ENCODE measurements around the gene EIF4G3. TPM values are rescaled to one million over a fixed set of nuclear protein-coding genes. Genes with fewer than 3 reads are reported as not detected.

EIF4G3 gene
- total and polyA plus RNA-seq, 10 of the 15 experiments (the other 5 are each of a cell fraction or from before 2014, with no cell fraction given) = 7.4 to 45.1 (median 29.1) TPM

- ChIA-PET SMC1A (ENCODE audit: uncharacterized antibody, unreplicated experiment) (interaction anchor here (0.6 to 1.5 kb wide), 7 partner anchors 9 to 158 kb away, joined by 3 to 4 read pairs (median 3); no protein-coding TSS in a partner anchor), RAD21 (ENCODE audit: unreplicated experiment) (interaction anchor here (0.5 kb wide), 1 partner anchor 154 kb away, joined by 3 read pairs; no protein-coding TSS in a partner anchor), POLR2A (interaction anchor here (0.6 kb wide), 2 partner anchors 8 to 14 kb away, joined by 3 to 4 read pairs; no protein-coding TSS in a partner anchor), CTCF (interaction anchor here (1.0 to 1.6 kb wide), 2 partner anchors 8 to 9 kb away, joined by 3 to 5 read pairs; no protein-coding TSS in a partner anchor)
- Histone ChIP-seq H3K79me2 (ENCODE audit: control insufficient read depth, insufficient read depth, low read length) (no peaks in the 10 kb centered on the region; the same call in 1 of the 2 replicates), H3K36me3 (ENCODE audit: control insufficient read depth in 2 of 2, insufficient read depth in 2 of 2, low read length in 1 of 2) (peaks cover 1 to 6% of the 10 kb centered on the region in 2 experiments; a peak in 3 of 4 replicates), H3K4me2 (ENCODE audit: control insufficient read depth, insufficient read depth) (no peak overlapping the region), H3K4me3 (no peak overlapping the region), H3K27me3 (replicated peaks in 1 of 2; ENCODE audit: control insufficient read depth in 2 of 2, insufficient read depth in 2 of 2, low read length in 1 of 2) (no peaks in the 10 kb centered on the region), H3K9me3 (replicated peaks; ENCODE audit: control insufficient read depth, insufficient read depth, low read length) (peaks cover 7% of the 10 kb centered on the region; the same call in 2 of the 3 replicates), H3K4me1 (ENCODE audit: control insufficient read depth, insufficient read depth, low read length) (no peaks in the 10 kb centered on the region), H3K27ac (ENCODE audit: control insufficient read depth, insufficient read depth) (no peak overlapping the region), H3K9ac (ENCODE audit: control insufficient read depth, insufficient read depth, low read length) (no peak overlapping the region), H4K20me1 (ENCODE audit: control insufficient read depth, insufficient read depth) (no peaks in the 10 kb centered on the region), H2AFZ (ENCODE audit: control insufficient read depth, low read depth, low read length) (no peak overlapping the region)
- no peak for FAIRE-seq
- ATAC-seq = no peak
- WGBS (ENCODE audit: insufficient coverage, insufficient replicate concordance, low lambda C conversion rate, missing lambda C conversion rate) = 98% methylated on average over 3 of the region's 3 CpGs
- intact Hi-C loops (cut with micrococcal nuclease; ENCODE audit: unreplicated experiment) = no loop called here
- in situ Hi-C loops (cut with MboI) = no loop called here
- TF ChIP-seq EGR1 (IDR thresholded peaks at IDR 0.05; ENCODE audit: borderline replicate concordance in 1 of 2, low read depth in 2 of 2, low read length in 2 of 2) = no peak
- TF ChIP-seq LARP7 (IDR thresholded peaks at IDR 0.05) = no peak
- TF ChIP-seq ZNF592 (IDR thresholded peaks at IDR 0.05) = no peak
- no peak for TF ChIP-seq NFXL1 (IDR thresholded peaks at IDR 0.05; ENCODE audit: borderline replicate concordance)
- no peak for TF ChIP-seq BMI1 (IDR thresholded peaks at IDR 0.05; ENCODE audit: borderline replicate concordance)
- TF ChIP-seq IRF5 (IDR thresholded peaks at IDR 0.05; ENCODE audit: borderline replicate concordance) = no peak
- no peak for TF ChIP-seq CTCF (IDR thresholded peaks at IDR 0.05 in 2 of 3, conservative IDR thresholded peaks at IDR 0.05 in 1 of 3; ENCODE audit: control insufficient read depth in 2 of 3, extremely low read depth in 1 of 3, insufficient read depth in 1 of 3, low read depth in 3 of 3, low read length in 3 of 3)
- TF ChIP-seq E2F8 (IDR thresholded peaks at IDR 0.05; ENCODE audit: low read depth, partially characterized antibody) = no peak
- no peak for TF ChIP-seq HCFC1 (IDR thresholded peaks at IDR 0.05; ENCODE audit: low read length)
- no peak for TF ChIP-seq MXI1 (IDR thresholded peaks at IDR 0.05; ENCODE audit: low read depth, low read length)
- TF ChIP-seq NBN (IDR thresholded peaks at IDR 0.05) = no peak
- TF ChIP-seq ESRRA (IDR thresholded peaks at IDR 0.05; ENCODE audit: low read length) = no peak
- TF ChIP-seq ASH2L (IDR thresholded peaks at IDR 0.05; ENCODE audit: borderline replicate concordance, low read depth) = no peak
- BruUV-seq (replicated peaks) = no TSS peak
- no peak for DNase-seq (ENCODE audit: low read depth, low spot score)
Measured at GRCh38 chr1:21037091-21037490, 139.6 kb downstream of the EIF4G3 start.

All from GM12878 (cell line).